Measurements from ENCODE around the gene MTUS2. TPM values are rescaled to one million over a fixed set of nuclear protein-coding genes. Genes with fewer than 3 reads are reported as not detected.
A peak's percentile ranks its signal among the peaks of the same experiment; 100 is the strongest.

MTUS2 gene
- polyA plus RNA-seq, 2 of the 4 experiments (the other 2 are of a cell fraction) = not detected

GRCh38 chr13:28819046-28819730 is 951 bp upstream of the MTUS2 start:
- DNase-seq (ENCODE audit: low read depth in 1 of 2, low spot score in 1 of 2) (peak; percentile 10 to 27), FAIRE-seq (no peak), ATAC-seq (peak; percentile 70 to 74)
- Histone ChIP-seq H3K4me3 (peak overlapping the region; percentile 54), H3K4me2 (peak overlapping the region; percentile 95), H3K9me3 (no peaks in the 10 kb centered on the region), H3K4me1 (no peaks in the 10 kb centered on the region), H3K27ac (0 out of 6 replicates have a peak overlapping the region, but pooled peaks of 1 of the 2 experiments have one; percentile 44)
- CTCF ChIA-PET = interaction anchor here (0.5 to 3.0 kb wide), 12 partner anchors 10 to 541 kb away, joined by 3 to 15 read pairs (median 3); no protein-coding TSS in a partner anchor
- TF ChIP-seq HEYL (CRISPR knock-in tag; IDR thresholded peaks at IDR 0.05) (no peak), ZC3H11A (IDR thresholded peaks at IDR 0.05) (no peak), MAX (IDR thresholded peaks at IDR 0.05) (no peak), FOSB (CRISPR knock-in tag; IDR thresholded peaks at IDR 0.05) (no peak), POLR2AphosphoS2 (conservative IDR thresholded peaks at IDR 0.05; ENCODE audit: low read length) (no peak), RCOR1 (IDR thresholded peaks at IDR 0.05; ENCODE audit: low read depth, low read length) (no peak)
- POLR2A ChIA-PET = no interaction called here
- WGBS (ENCODE audit: missing lambda C conversion rate) = 2% methylated on average over 15 of the region's 29 CpGs

- FAIRE-seq (no peak), ATAC-seq (peak; percentile 86 to 92), DNase-seq (ENCODE audit: low read depth in 1 of 2, low spot score in 1 of 2) (peak; percentile 15 to 41)
- Histone ChIP-seq H3K9me3 (no peaks in the 10 kb centered on the region), H3K4me3 (peak overlapping the region; percentile 54), H3K27ac (peak overlapping the region in 1 of 2 experiments; percentile 68; a peak in 2 of 6 replicates), H3K4me2 (peak overlapping the region; percentile 95), H3K4me1 (no peaks in the 10 kb centered on the region)
- CTCF ChIA-PET = interaction anchor here (0.5 to 3.0 kb wide), 13 partner anchors 10 to 542 kb away, joined by 3 to 10 read pairs (median 3); no protein-coding TSS in a partner anchor
- no CpG with 5 or more reads among the region's 55 CpGs for WGBS (ENCODE audit: missing lambda C conversion rate)
- TF ChIP-seq HOXB13 (CRISPR knock-in tag; IDR thresholded peaks at IDR 0.05; ENCODE audit: low read depth) (no peak), CBX8 (IDR thresholded peaks at IDR 0.05) (no peak), CTCF (IDR thresholded peaks at IDR 0.05) (peak; percentile 57), SMC3 (IDR thresholded peaks at IDR 0.05) (peak; percentile 58), ZSCAN20 (CRISPR knock-in tag; IDR thresholded peaks at IDR 0.05) (no peak), RCOR1 (IDR thresholded peaks at IDR 0.05; ENCODE audit: low read depth, low read length) (no peak), RAD21 (conservative IDR thresholded peaks at IDR 0.05 in 1 of 2, IDR thresholded peaks at IDR 0.05 in 1 of 2) (peak in 1 of 2 experiments; percentile 36; a peak in 2 of 5 replicates), NPAS2 (CRISPR knock-in tag; IDR thresholded peaks at IDR 0.05; ENCODE audit: borderline replicate concordance) (no peak), FOSB (CRISPR knock-in tag; IDR thresholded peaks at IDR 0.05) (no peak), NFE2L2 (conservative IDR thresholded peaks at IDR 0.05; ENCODE audit: low read length) (no peak), CHD2 (IDR thresholded peaks at IDR 0.05; ENCODE audit: low read length, partially characterized antibody) (no peak), EP300 (IDR thresholded peaks at IDR 0.05) (no peak), RNF2 (IDR thresholded peaks at IDR 0.05; ENCODE audit: borderline replicate concordance, low read depth) (no peak)
- POLR2A ChIA-PET = no interaction called here
Observed at GRCh38 chr13:28819735-28820098, 422 bp upstream of the MTUS2 start.

- Histone ChIP-seq H3K27ac (no peak overlapping the region), H3K9me3 (no peaks in the 10 kb centered on the region), H3K4me3 (no peak overlapping the region), H3K4me1 (no peaks in the 10 kb centered on the region), H3K4me2 (no peak overlapping the region)
- FAIRE-seq (no peak), DNase-seq (ENCODE audit: low read depth in 1 of 2, low spot score in 1 of 2) (no peak), ATAC-seq (no peak)
- TF ChIP-seq BHLHE40 (IDR thresholded peaks at IDR 0.05; ENCODE audit: low read depth, low read length) = no peak
- TF ChIP-seq HOXA7 (CRISPR knock-in tag; IDR thresholded peaks at IDR 0.05) = no peak
- ChIA-PET POLR2A (no interaction called here), CTCF (interaction anchor here (3.0 kb wide), 1 partner anchor 15 kb away, joined by 10 read pairs; no protein-coding TSS in a partner anchor)
- 60% methylated on average over 5 of the region's 5 CpGs for WGBS (ENCODE audit: missing lambda C conversion rate)
Observed at GRCh38 chr13:28822151-28822550, 2.0 kb downstream of the MTUS2 start.
